ENCODE results near the gene MAP3K4. TPM values are rescaled to one million over a fixed set of nuclear protein-coding genes. Genes with fewer than 3 reads are reported as not detected.

MAP3K4 gene
- total RNA-seq, 1 experiment from 2014 or later: 27.1 TPM

- H3K27me3 ChIP-seq (replicated peaks): no peaks in the 10 kb centered on the region
- DNase-seq (ENCODE audit: low read depth in 1 of 2, low spot score in 2 of 2): no peak
- no peaks in the 10 kb centered on the region for H3K9me3 ChIP-seq (replicated peaks)
- H3K4me1 ChIP-seq (replicated peaks): peaks cover 5% of the 10 kb centered on the region
- H3K27ac ChIP-seq: no peak overlapping the region
- H3K4me3 ChIP-seq: no peak overlapping the region
- H3K36me3 ChIP-seq: no peaks in the 10 kb centered on the region
These were observed 7.9 kb downstream of the MAP3K4 start for GRCh38 chr6:160999516-160999915.

GRCh38 chr6:161000632-161001031, 9.1 kb downstream of the MAP3K4 start:
- Histone ChIP-seq H3K4me3 (no peak overlapping the region), H3K27ac (no peak overlapping the region), H3K27me3 (replicated peaks) (no peaks in the 10 kb centered on the region), H3K4me1 (replicated peaks) (peaks cover 5% of the 10 kb centered on the region), H3K36me3 (no peaks in the 10 kb centered on the region), H3K9me3 (replicated peaks) (no peaks in the 10 kb centered on the region)
- no peak for DNase-seq (ENCODE audit: low read depth in 1 of 2, low spot score in 2 of 2)

- peaks cover under 1% of the 10 kb centered on the region; the same call in 1 of the 2 replicates for H3K4me1 ChIP-seq (replicated peaks)
- H3K36me3 ChIP-seq: no peaks in the 10 kb centered on the region
- no peaks in the 10 kb centered on the region for H3K27me3 ChIP-seq (replicated peaks)
- H3K9me3 ChIP-seq (replicated peaks): no peaks in the 10 kb centered on the region
- H3K4me3 ChIP-seq: no peak overlapping the region
- DNase-seq (ENCODE audit: low read depth in 1 of 2, low spot score in 2 of 2): no peak
- no peak overlapping the region for H3K27ac ChIP-seq
These were observed 9.9 kb downstream of the MAP3K4 start for GRCh38 chr6:161001421-161001820.

- Histone ChIP-seq H3K9me3 (replicated peaks) (no peaks in the 10 kb centered on the region), H3K27me3 (replicated peaks) (no peaks in the 10 kb centered on the region), H3K4me3 (no peak overlapping the region), H3K4me1 (replicated peaks) (no peaks in the 10 kb centered on the region), H3K27ac (no peak overlapping the region), H3K36me3 (no peaks in the 10 kb centered on the region)
- DNase-seq (ENCODE audit: low read depth in 1 of 2, low spot score in 2 of 2): no peak
These were observed 11.8 kb downstream of the MAP3K4 start for GRCh38 chr6:161003336-161003735.

- no peaks in the 10 kb centered on the region for H3K9me3 ChIP-seq (replicated peaks)
- no peak overlapping the region for H3K4me3 ChIP-seq
- no peak for DNase-seq (ENCODE audit: low read depth in 1 of 2, low spot score in 2 of 2)
- H3K27me3 ChIP-seq (replicated peaks): no peaks in the 10 kb centered on the region
- H3K27ac ChIP-seq: no peak overlapping the region
- H3K4me1 ChIP-seq (replicated peaks): peaks cover 6% of the 10 kb centered on the region; the same call in 1 of the 2 replicates
- H3K36me3 ChIP-seq: no peaks in the 10 kb centered on the region
These were observed 16.7 kb downstream of the MAP3K4 start for GRCh38 chr6:161008245-161008644.

- no peaks in the 10 kb centered on the region for H3K27me3 ChIP-seq (replicated peaks)
- no peak for DNase-seq (ENCODE audit: low read depth in 1 of 2, low spot score in 2 of 2)
- no peak overlapping the region for H3K27ac ChIP-seq
- peaks cover 6% of the 10 kb centered on the region; the same call in 1 of the 2 replicates for H3K4me1 ChIP-seq (replicated peaks)
- H3K4me3 ChIP-seq: no peak overlapping the region
- H3K9me3 ChIP-seq (replicated peaks): no peaks in the 10 kb centered on the region
- H3K36me3 ChIP-seq: no peaks in the 10 kb centered on the region
These were observed 18.4 kb downstream of the MAP3K4 start for GRCh38 chr6:161009991-161010390.

GRCh38 chr6:161010418-161010817, 18.8 kb downstream of the MAP3K4 start:
- no peak for DNase-seq (ENCODE audit: low read depth in 1 of 2, low spot score in 2 of 2)
- peaks cover 6% of the 10 kb centered on the region; the same call in 1 of the 2 replicates for H3K4me1 ChIP-seq (replicated peaks)
- H3K27ac ChIP-seq: no peak overlapping the region
- H3K4me3 ChIP-seq: no peak overlapping the region
- no peaks in the 10 kb centered on the region for H3K27me3 ChIP-seq (replicated peaks)
- H3K9me3 ChIP-seq (replicated peaks): no peaks in the 10 kb centered on the region
- H3K36me3 ChIP-seq: no peaks in the 10 kb centered on the region

- Histone ChIP-seq H3K27me3 (replicated peaks) (no peaks in the 10 kb centered on the region), H3K27ac (no peak overlapping the region), H3K36me3 (no peaks in the 10 kb centered on the region), H3K4me3 (no peak overlapping the region), H3K9me3 (replicated peaks) (no peaks in the 10 kb centered on the region), H3K4me1 (replicated peaks) (peaks cover 6% of the 10 kb centered on the region; the same call in 1 of the 2 replicates)
- DNase-seq (ENCODE audit: low read depth in 1 of 2, low spot score in 2 of 2): no peak
These were observed 20.2 kb downstream of the MAP3K4 start for GRCh38 chr6:161011492-161012480.

GRCh38 chr6:161013695-161014094, 22.1 kb downstream of the MAP3K4 start:
- no peak for DNase-seq (ENCODE audit: low read depth in 1 of 2, low spot score in 2 of 2)
- H3K27ac ChIP-seq: no peak overlapping the region
- H3K36me3 ChIP-seq: no peaks in the 10 kb centered on the region
- no peaks in the 10 kb centered on the region for H3K27me3 ChIP-seq (replicated peaks)
- H3K9me3 ChIP-seq (replicated peaks): no peaks in the 10 kb centered on the region
- H3K4me1 ChIP-seq (replicated peaks): peaks cover 6% of the 10 kb centered on the region; the same call in 1 of the 2 replicates
- H3K4me3 ChIP-seq: no peak overlapping the region

- H3K4me1 ChIP-seq (replicated peaks): no peaks in the 10 kb centered on the region
- DNase-seq (ENCODE audit: low read depth in 1 of 2, low spot score in 2 of 2): no peak
- no peaks in the 10 kb centered on the region for H3K9me3 ChIP-seq (replicated peaks)
- no peaks in the 10 kb centered on the region for H3K27me3 ChIP-seq (replicated peaks)
- 0 out of 2 replicates have a peak, but pooled peaks cover 7% of the 10 kb centered on the region for H3K36me3 ChIP-seq
- no peak overlapping the region for H3K4me3 ChIP-seq
- no peak overlapping the region for H3K27ac ChIP-seq
These were observed 26.4 kb downstream of the MAP3K4 start for GRCh38 chr6:161017766-161018564.

- Histone ChIP-seq H3K27me3 (replicated peaks) (no peaks in the 10 kb centered on the region), H3K9me3 (replicated peaks) (no peaks in the 10 kb centered on the region), H3K27ac (no peak overlapping the region), H3K4me1 (replicated peaks) (no peaks in the 10 kb centered on the region), H3K36me3 (peaks cover 11% of the 10 kb centered on the region; the same call in 1 of the 2 replicates), H3K4me3 (no peak overlapping the region)
- DNase-seq (ENCODE audit: low read depth in 1 of 2, low spot score in 2 of 2): no peak
These were observed 27.8 kb downstream of the MAP3K4 start for GRCh38 chr6:161019324-161019839.

GRCh38 chr6:161021543-161021942, 30.0 kb downstream of the MAP3K4 start:
- Histone ChIP-seq H3K36me3 (peaks cover 11% of the 10 kb centered on the region; the same call in 1 of the 2 replicates), H3K27ac (no peak overlapping the region), H3K27me3 (replicated peaks) (no peaks in the 10 kb centered on the region), H3K9me3 (replicated peaks) (no peaks in the 10 kb centered on the region), H3K4me3 (no peak overlapping the region), H3K4me1 (replicated peaks) (peaks cover 9% of the 10 kb centered on the region)
- no peak for DNase-seq (ENCODE audit: low read depth in 1 of 2, low spot score in 2 of 2)

GRCh38 chr6:161021998-161022743, 30.6 kb downstream of the MAP3K4 start:
- Histone ChIP-seq H3K4me1 (replicated peaks) (peaks cover 9% of the 10 kb centered on the region), H3K27me3 (replicated peaks) (no peaks in the 10 kb centered on the region), H3K36me3 (peaks cover 11% of the 10 kb centered on the region; the same call in 1 of the 2 replicates), H3K27ac (no peak overlapping the region), H3K9me3 (replicated peaks) (no peaks in the 10 kb centered on the region), H3K4me3 (no peak overlapping the region)
- DNase-seq (ENCODE audit: low read depth in 1 of 2, low spot score in 2 of 2): no peak

Data from SJSA1 (cell line).